Mesendoderm (in vitro differentiated cells): ENCODE measurements around the gene ILKAP.

Experiments
- DNase-seq: peaks from one replicate; pipeline ENCODE4 v3.0.0; 2013
- H2AK5ac ChIP-seq: 2 replicates; pipeline ENCODE4 v1.6.1; 2013; ENCODE audit warnings: low read length, inconsistent platforms
- H2BK120ac ChIP-seq: 2 replicates; pipeline ENCODE4 v1.6.1; 2013; ENCODE audit warnings: low read depth, mild to moderate bottlenecking, low read length, moderate library complexity, mixed read lengths
- H2BK15ac ChIP-seq: replicated peaks from 2 replicates; pipeline ENCODE4 v1.6.1; 2013; ENCODE audit warnings: low read depth, mild to moderate bottlenecking, moderate library complexity
- H2BK5ac ChIP-seq: 2 replicates; pipeline ENCODE4 v1.6.1; 2013; ENCODE audit warnings: low read length, inconsistent platforms
- H3K18ac ChIP-seq: 2 replicates; pipeline ENCODE4 v1.6.1; 2013; ENCODE audit warnings: mild to moderate bottlenecking, low read length, mixed read lengths
- H3K23ac ChIP-seq: one replicate; pipeline ENCODE4 v1.6.1; 2013; ENCODE audit warnings: low read length
- H3K27ac ChIP-seq: 2 replicates; pipeline ENCODE4 v1.5.1; 2013; ENCODE audit warnings: low read depth, mild to moderate bottlenecking, inconsistent platforms, low read length, moderate library complexity
- H3K27me3 ChIP-seq: 2 replicates; pipeline ENCODE4 v1.6.1; 2013; ENCODE audit warnings: low read length, control low read depth, mild to moderate bottlenecking, inconsistent platforms; ENCODE audit not compliant: insufficient read depth, poor library complexity
- H3K36me3 ChIP-seq: 2 replicates; pipeline ENCODE4 v1.6.1; 2013; ENCODE audit warnings: low read length, inconsistent platforms; ENCODE audit not compliant: control insufficient read depth, insufficient read depth
- H3K4ac ChIP-seq: one replicate; pipeline ENCODE4 v1.6.1; 2013; ENCODE audit warnings: low read depth, mild to moderate bottlenecking, low read length, moderate library complexity
- H3K4me1 ChIP-seq: 2 replicates; pipeline ENCODE4 v1.6.1; 2013; ENCODE audit warnings: low read depth, low read length, inconsistent platforms; ENCODE audit not compliant: control insufficient read depth
- H3K4me2 ChIP-seq: 2 replicates; pipeline ENCODE4 v1.6.1; 2013; ENCODE audit warnings: low read length
- H3K4me3 ChIP-seq: 2 replicates; pipeline ENCODE4 v1.5.1; 2013; ENCODE audit warnings: mild to moderate bottlenecking, low read length
- H3K56ac ChIP-seq: one replicate; pipeline ENCODE4 v1.6.1; 2013; ENCODE audit warnings: low read length
- H3K79me1 ChIP-seq: 2 replicates; pipeline ENCODE4 v1.6.1; 2013; ENCODE audit warnings: low read length, inconsistent platforms
- H3K79me2 ChIP-seq: 2 replicates; pipeline ENCODE4 v1.6.1; 2013; ENCODE audit warnings: mild to moderate bottlenecking, low read length; ENCODE audit not compliant: control insufficient read depth, insufficient read depth
- H3K9ac ChIP-seq: 2 replicates; pipeline ENCODE4 v1.6.1; 2013; ENCODE audit warnings: low read length, inconsistent platforms
- H4K5ac ChIP-seq: one replicate; pipeline ENCODE4 v1.6.1; 2013; ENCODE audit warnings: low read length
- H4K8ac ChIP-seq: one replicate; pipeline ENCODE4 v1.6.1; 2013; ENCODE audit warnings: low read depth, mild to moderate bottlenecking, control low read depth, low read length, moderate library complexity
- WGBS: extraction: QIAGEN DNeasy Blood & Tissue Kit; methylation state at CpG from one replicate; pipeline ENCODE4 v1.1.7; 2013; ENCODE audit warnings: low lambda C conversion rate, missing lambda C conversion rate; ENCODE audit not compliant: insufficient coverage; ENCODE audit errors: extremely low coverage; 5-methylcytosine and 5-hydroxymethylcytosine counted together

Gene ILKAP

DNA sequence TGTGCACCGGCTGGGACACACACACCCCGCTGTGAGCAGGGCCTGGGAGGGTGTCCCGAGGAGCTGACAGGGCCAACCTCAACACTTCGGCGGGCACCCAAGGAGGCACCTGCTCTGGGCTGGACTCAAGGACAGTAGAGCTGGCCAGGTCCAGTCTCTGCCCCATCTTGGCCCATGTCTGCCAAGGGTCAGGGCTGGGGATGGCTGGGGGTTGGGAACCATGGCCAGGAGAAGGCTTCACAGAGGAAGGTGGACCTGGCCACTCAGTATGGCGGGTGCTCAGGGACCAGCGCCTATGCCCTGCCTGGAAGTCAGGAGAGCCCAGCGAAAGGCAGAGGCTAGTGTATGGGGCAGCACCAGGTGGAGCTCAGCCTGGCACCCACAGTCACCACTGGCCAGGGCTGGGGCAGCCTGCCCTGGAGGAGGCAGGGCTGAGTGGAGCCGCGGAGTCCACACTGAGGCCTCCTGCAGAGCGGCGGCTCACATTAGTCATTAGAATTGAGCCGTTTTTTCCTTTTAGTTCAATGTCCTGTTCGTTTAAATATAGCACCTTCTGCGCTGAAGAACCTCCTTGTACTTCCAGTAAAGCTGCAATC is 40.6 kb downstream of the ILKAP start:
- no peaks in the 10 kb centered on the region for H3K4me1 ChIP-seq
- H3K23ac ChIP-seq: no peak overlapping the region
- no peak overlapping the region for H4K5ac ChIP-seq
- no peak for DNase-seq
- WGBS: no CpG with 5 or more reads among the region's 15 CpGs
- peaks cover 11% of the 10 kb centered on the region for H3K27me3 ChIP-seq
- no peak overlapping the region for H3K9ac ChIP-seq
- no peak overlapping the region for H3K56ac ChIP-seq
- H4K8ac ChIP-seq: no peak overlapping the region
- H3K4me2 ChIP-seq: no peak overlapping the region
- no peak overlapping the region for H2BK5ac ChIP-seq
- H3K27ac ChIP-seq: no peak overlapping the region
- no peak overlapping the region for H3K4ac ChIP-seq
- H2BK120ac ChIP-seq: no peak overlapping the region
- H2BK15ac ChIP-seq: no peak overlapping the region
- no peak overlapping the region for H3K18ac ChIP-seq
- H3K4me3 ChIP-seq: no peak overlapping the region
- no peaks in the 10 kb centered on the region for H3K79me2 ChIP-seq
- H3K79me1 ChIP-seq: no peaks in the 10 kb centered on the region
- no peaks in the 10 kb centered on the region for H3K36me3 ChIP-seq
- no peak overlapping the region for H2AK5ac ChIP-seq

DNA sequence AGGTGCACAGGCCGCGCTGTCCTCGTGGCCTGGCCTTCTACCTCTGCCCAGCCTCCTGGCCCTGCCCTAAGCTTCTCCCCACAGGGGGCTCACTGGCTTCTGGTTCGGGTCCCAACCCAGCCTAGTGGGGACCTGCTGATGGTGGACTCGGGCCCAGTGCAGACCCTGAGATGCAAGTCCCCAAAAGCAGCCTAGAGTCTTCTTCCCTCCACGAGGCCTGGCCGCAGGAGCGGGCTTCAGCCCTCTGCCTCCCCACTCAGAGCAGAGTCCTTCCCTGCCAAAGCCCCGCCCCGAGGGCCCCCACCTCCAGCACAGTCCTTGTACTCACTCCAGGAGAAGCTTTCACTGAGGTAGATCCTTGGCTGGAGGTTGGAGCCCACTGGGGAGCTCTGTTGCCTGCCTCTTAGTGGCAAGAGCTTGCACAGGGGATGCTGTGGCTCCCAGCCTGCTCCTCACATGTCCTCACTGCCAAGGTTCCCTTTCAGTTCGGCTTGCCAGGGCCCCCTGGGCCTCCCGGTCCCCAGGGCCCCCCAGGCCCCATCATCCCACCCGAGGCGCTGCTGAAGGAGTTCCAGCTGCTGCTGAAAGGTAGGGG is 41.1 kb downstream of the ILKAP start:
- Histone ChIP-seq H3K79me1 (no peaks in the 10 kb centered on the region), H3K4ac (no peak overlapping the region), H3K4me3 (no peak overlapping the region), H2BK15ac (no peak overlapping the region), H2BK5ac (no peak overlapping the region), H3K27me3 (peaks cover 11% of the 10 kb centered on the region), H3K9ac (no peak overlapping the region), H3K18ac (no peak overlapping the region), H4K8ac (no peak overlapping the region), H3K79me2 (no peaks in the 10 kb centered on the region), H2AK5ac (no peak overlapping the region), H3K4me2 (no peak overlapping the region), H2BK120ac (no peak overlapping the region), H3K4me1 (no peaks in the 10 kb centered on the region), H3K27ac (no peak overlapping the region), H3K36me3 (no peaks in the 10 kb centered on the region), H3K56ac (no peak overlapping the region), H4K5ac (no peak overlapping the region), H3K23ac (no peak overlapping the region)
- DNase-seq: no peak
- WGBS: no CpG with 5 or more reads among the region's 14 CpGs

- Histone ChIP-seq H3K36me3 (no peaks in the 10 kb centered on the region), H3K9ac (no peak overlapping the region), H3K23ac (no peak overlapping the region), H3K79me2 (no peaks in the 10 kb centered on the region), H4K8ac (no peak overlapping the region), H3K18ac (no peak overlapping the region), H3K27me3 (peaks cover 11% of the 10 kb centered on the region), H3K27ac (no peak overlapping the region), H2BK120ac (no peak overlapping the region), H4K5ac (no peak overlapping the region), H2BK5ac (no peak overlapping the region), H3K4ac (no peak overlapping the region), H3K4me2 (no peak overlapping the region), H3K4me3 (no peak overlapping the region), H2BK15ac (no peak overlapping the region), H3K79me1 (no peaks in the 10 kb centered on the region), H3K56ac (no peak overlapping the region), H2AK5ac (no peak overlapping the region), H3K4me1 (no peaks in the 10 kb centered on the region)
- no CpG with 5 or more reads among the region's 21 CpGs for WGBS
- no peak for DNase-seq
These were observed 42.0 kb downstream of the ILKAP start for GRCh38 chr2:238161291-238162051.

GRCh38 chr2:238160206-238161129 is 43.0 kb downstream of the ILKAP start:
- peak; percentile 39 for DNase-seq
- Histone ChIP-seq H3K27ac (no peak overlapping the region), H3K36me3 (no peaks in the 10 kb centered on the region), H2AK5ac (no peak overlapping the region), H3K4me1 (no peaks in the 10 kb centered on the region), H2BK120ac (no peak overlapping the region), H3K23ac (no peak overlapping the region), H3K4ac (no peak overlapping the region), H3K79me2 (no peaks in the 10 kb centered on the region), H4K8ac (no peak overlapping the region), H3K4me3 (no peak overlapping the region), H3K4me2 (no peak overlapping the region), H3K27me3 (peaks cover 11% of the 10 kb centered on the region), H2BK15ac (no peak overlapping the region), H3K9ac (no peak overlapping the region), H3K79me1 (no peaks in the 10 kb centered on the region), H4K5ac (no peak overlapping the region), H3K18ac (no peak overlapping the region), H2BK5ac (no peak overlapping the region), H3K56ac (no peak overlapping the region)
- no CpG with 5 or more reads among the region's 23 CpGs for WGBS

DNA sequence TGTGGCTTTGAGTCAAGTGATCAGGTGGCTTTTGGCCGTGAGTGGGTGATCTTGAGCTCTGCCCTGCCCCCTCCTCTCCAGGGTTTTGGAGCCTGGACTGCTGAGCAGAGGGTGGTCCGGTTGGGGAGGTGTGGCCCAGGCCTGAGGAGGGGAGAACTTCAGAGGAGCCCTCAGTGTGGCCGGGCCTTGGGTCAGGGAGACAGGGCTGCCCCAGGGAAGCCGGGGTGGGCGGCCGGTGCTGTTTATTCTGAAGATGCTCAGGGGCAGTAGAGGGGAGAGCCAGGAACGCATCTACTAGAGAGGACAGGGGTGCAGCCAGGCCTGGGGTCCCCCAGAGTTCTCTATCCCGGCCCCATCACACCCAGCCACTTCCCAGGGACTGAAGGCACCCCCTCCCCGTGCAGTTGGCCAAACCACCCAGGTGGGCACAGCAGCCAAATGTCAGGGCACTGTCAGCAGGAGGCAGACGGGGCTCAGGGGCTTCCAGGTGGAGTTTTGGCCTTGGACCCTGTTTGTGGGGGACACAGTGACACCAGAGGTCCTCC is 43.8 kb downstream of the ILKAP start:
- peaks cover 11% of the 10 kb centered on the region for H3K27me3 ChIP-seq
- H3K4me3 ChIP-seq: no peak overlapping the region
- H4K8ac ChIP-seq: no peak overlapping the region

More for the DNA sequence above, 43.8 kb downstream of the ILKAP start:
- no peak overlapping the region for H3K18ac ChIP-seq
- no peak overlapping the region for H2AK5ac ChIP-seq
- no peak overlapping the region for H3K27ac ChIP-seq
- no peak overlapping the region for H2BK5ac ChIP-seq
- H3K4me1 ChIP-seq: no peaks in the 10 kb centered on the region
- H3K56ac ChIP-seq: no peak overlapping the region
- H3K79me1 ChIP-seq: no peaks in the 10 kb centered on the region
- no peak overlapping the region for H2BK15ac ChIP-seq
- H3K4ac ChIP-seq: no peak overlapping the region
- WGBS: no CpG with 5 or more reads among the region's 10 CpGs
- H3K36me3 ChIP-seq: no peaks in the 10 kb centered on the region
- no peak overlapping the region for H3K9ac ChIP-seq
- no peak overlapping the region for H4K5ac ChIP-seq
- no peak overlapping the region for H3K4me2 ChIP-seq
- H3K79me2 ChIP-seq: no peaks in the 10 kb centered on the region
- H3K23ac ChIP-seq: no peak overlapping the region
- no peak overlapping the region for H2BK120ac ChIP-seq
- DNase-seq: no peak
